Nephron progenitor cell (in vitro differentiated cells): ENCODE data around the gene ATP8B4.
"Not testable (repeated sequence)": the region's sequence is repeated elsewhere in the genome, so short reads cannot be mapped to it uniquely, and the experiment has no call there.

Source experiments
- DNase-seq: peaks from one replicate; pipeline ENCODE4 v3.0.0; 2021
- H3K27ac Mint-ChIP-seq: 2 replicates; pipeline ENCODE4 v1.8.0; 2021; ENCODE audit warnings: mild to moderate bottlenecking, moderate library complexity, mixed read lengths
- H3K27me3 Mint-ChIP-seq: 2 replicates; pipeline ENCODE4 v1.8.0; 2021; ENCODE audit warnings: mild to moderate bottlenecking, low read depth, mixed read lengths; ENCODE audit not compliant: poor library complexity
- H3K36me3 Mint-ChIP-seq: 2 replicates; pipeline ENCODE4 v1.8.0; 2021; ENCODE audit warnings: low read depth, mixed read lengths
- H3K4me1 Mint-ChIP-seq: 2 replicates; pipeline ENCODE4 v1.8.0; 2021; ENCODE audit warnings: mixed read lengths
- H3K4me3 Mint-ChIP-seq: 2 replicates; pipeline ENCODE4 v1.8.0; 2021; ENCODE audit warnings: mild to moderate bottlenecking, moderate library complexity, mixed read lengths
- H3K9me3 Mint-ChIP-seq: 2 replicates; pipeline ENCODE4 v1.8.0; 2021; ENCODE audit warnings: mild to moderate bottlenecking, moderate library complexity, mixed read lengths
- TF ChIP-seq, protein P1 (sequence below): fragments of 200-600 bp; sonication (generic); IDR thresholded peaks from 2 replicates; pipeline ENCODE4 v1.5.0; 2021; ENCODE audit warnings: antibody characterized with exemption

ATP8B4 gene

GRCh38 chr15:50137330-50137761 is 18.3 kb upstream of the ATP8B4 start:
- Mint-ChIP-seq H3K27ac (no peak overlapping the region), H3K27me3 (no peaks in the 10 kb centered on the region), H3K36me3 (no peaks in the 10 kb centered on the region), H3K4me1 (peaks cover 27% of the 10 kb centered on the region), H3K9me3 (peaks cover 4% of the 10 kb centered on the region), H3K4me3 (no peak overlapping the region)
- TF ChIP-seq, protein P1, sequence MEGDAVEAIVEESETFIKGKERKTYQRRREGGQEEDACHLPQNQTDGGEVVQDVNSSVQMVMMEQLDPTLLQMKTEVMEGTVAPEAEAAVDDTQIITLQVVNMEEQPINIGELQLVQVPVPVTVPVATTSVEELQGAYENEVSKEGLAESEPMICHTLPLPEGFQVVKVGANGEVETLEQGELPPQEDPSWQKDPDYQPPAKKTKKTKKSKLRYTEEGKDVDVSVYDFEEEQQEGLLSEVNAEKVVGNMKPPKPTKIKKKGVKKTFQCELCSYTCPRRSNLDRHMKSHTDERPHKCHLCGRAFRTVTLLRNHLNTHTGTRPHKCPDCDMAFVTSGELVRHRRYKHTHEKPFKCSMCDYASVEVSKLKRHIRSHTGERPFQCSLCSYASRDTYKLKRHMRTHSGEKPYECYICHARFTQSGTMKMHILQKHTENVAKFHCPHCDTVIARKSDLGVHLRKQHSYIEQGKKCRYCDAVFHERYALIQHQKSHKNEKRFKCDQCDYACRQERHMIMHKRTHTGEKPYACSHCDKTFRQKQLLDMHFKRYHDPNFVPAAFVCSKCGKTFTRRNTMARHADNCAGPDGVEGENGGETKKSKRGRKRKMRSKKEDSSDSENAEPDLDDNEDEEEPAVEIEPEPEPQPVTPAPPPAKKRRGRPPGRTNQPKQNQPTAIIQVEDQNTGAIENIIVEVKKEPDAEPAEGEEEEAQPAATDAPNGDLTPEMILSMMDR, result no peak
- no peak for DNase-seq

DNA sequence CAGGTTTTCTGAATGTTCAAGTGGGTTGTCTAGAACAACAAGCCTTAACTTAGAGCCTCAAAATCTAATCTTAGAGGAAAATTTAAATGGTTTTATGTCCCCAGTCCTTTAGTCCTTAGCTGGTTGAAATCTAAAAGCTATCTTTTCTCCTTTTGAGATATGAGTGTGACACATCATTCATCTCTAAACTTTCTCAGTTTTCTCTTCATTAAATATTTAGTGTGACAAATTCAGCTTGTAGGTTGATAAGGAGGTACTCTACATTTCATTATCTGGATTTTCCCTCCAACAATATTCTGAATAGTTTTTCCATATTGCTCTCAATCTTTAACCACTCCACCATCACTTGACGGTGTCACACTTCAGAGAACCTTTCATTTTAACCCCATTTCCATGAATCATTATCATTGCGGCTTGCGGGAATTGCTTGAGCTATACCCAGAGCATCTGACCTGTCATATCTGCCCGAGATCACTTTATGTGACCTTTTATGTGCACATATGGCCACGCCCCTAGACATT is 16.1 kb upstream of the ATP8B4 start:
- no peak overlapping the region for H3K4me3 Mint-ChIP-seq
- peaks cover 4% of the 10 kb centered on the region for H3K9me3 Mint-ChIP-seq
- TF ChIP-seq, protein P1, result no peak
- DNase-seq, result no peak
- peaks cover 27% of the 10 kb centered on the region for H3K4me1 Mint-ChIP-seq
- no peaks in the 10 kb centered on the region for H3K27me3 Mint-ChIP-seq
- no peak overlapping the region for H3K27ac Mint-ChIP-seq
- no peaks in the 10 kb centered on the region for H3K36me3 Mint-ChIP-seq

GRCh38 chr15:50134524-50135024 is 15.5 kb upstream of the ATP8B4 start:
- Mint-ChIP-seq H3K36me3 (no peaks in the 10 kb centered on the region), H3K27me3 (no peaks in the 10 kb centered on the region), H3K27ac (no peak overlapping the region), H3K9me3 (peaks cover 4% of the 10 kb centered on the region), H3K4me3 (no peak overlapping the region), H3K4me1 (peaks cover 27% of the 10 kb centered on the region)
- DNase-seq, result no peak
- TF ChIP-seq, protein P1, result no peak

GRCh38 chr15:50132251-50132984 is 13.4 kb upstream of the ATP8B4 start:
- H3K9me3 Mint-ChIP-seq, H3K27ac Mint-ChIP-seq, DNase-seq, H3K4me3 Mint-ChIP-seq, H3K27me3 Mint-ChIP-seq, H3K36me3 Mint-ChIP-seq: not testable (repeated sequence)
- peaks cover 28% of the 10 kb centered on the region for H3K4me1 Mint-ChIP-seq

DNA sequence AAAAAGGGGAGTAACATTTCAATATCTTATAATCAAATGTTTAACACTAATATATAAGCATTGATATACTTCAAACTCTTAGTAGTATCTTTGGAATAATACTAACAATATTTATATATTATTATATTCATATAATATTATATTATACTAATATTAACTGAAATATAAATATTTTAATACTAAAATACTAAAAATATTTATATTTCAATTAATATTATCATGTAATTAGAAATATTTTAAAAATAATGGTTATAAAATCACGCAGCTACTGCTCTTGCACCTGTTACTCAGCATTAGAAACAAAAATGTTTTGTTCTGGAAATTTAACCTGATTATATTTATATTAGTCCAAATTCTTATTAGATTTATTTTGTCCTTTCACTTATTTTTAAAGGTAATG is 12.6 kb upstream of the ATP8B4 start:
- Mint-ChIP-seq H3K36me3 (no peaks in the 10 kb centered on the region), H3K9me3 (peaks cover 4% of the 10 kb centered on the region), H3K27ac (no peak overlapping the region), H3K4me1 (peaks cover 31% of the 10 kb centered on the region), H3K27me3 (no peaks in the 10 kb centered on the region), H3K4me3 (no peak overlapping the region)
- TF ChIP-seq, protein P1, result no peak
- no peak for DNase-seq

- TF ChIP-seq, protein P1, result no peak
- H3K27ac Mint-ChIP-seq, result no peak overlapping the region
- H3K4me1 Mint-ChIP-seq, result peaks cover 25% of the 10 kb centered on the region
- no peaks in the 10 kb centered on the region for H3K27me3 Mint-ChIP-seq
- no peak for DNase-seq
- no peak overlapping the region for H3K4me3 Mint-ChIP-seq
- H3K36me3 Mint-ChIP-seq, result peaks cover 9% of the 10 kb centered on the region
- H3K9me3 Mint-ChIP-seq, result peaks cover 15% of the 10 kb centered on the region
Measured at GRCh38 chr15:50128266-50128665, 9.2 kb upstream of the ATP8B4 start.
